Measurements from ENCODE around the gene ALS2CL. TPM values are rescaled to one million over a fixed set of nuclear protein-coding genes. Genes with fewer than 3 reads are reported as not detected.
A peak's percentile ranks its signal among the peaks of the same experiment; 100 is the strongest.

ALS2CL gene
- total and polyA plus RNA-seq, 8 donors, result 7.8 to 61.1 (median 14.2) TPM

GRCh38 chr3:46640927-46641326, 52.6 kb downstream of the ALS2CL start:
- H3K4me1 ChIP-seq, result no peaks in the 10 kb centered on the region
- no peak overlapping the region for H3K4me3 ChIP-seq
- H3K27me3 ChIP-seq, result no peaks in the 10 kb centered on the region
- WGBS, 2 donors, result 51 to 64% methylated on average over 3 of the region's 3 CpGs
- H3K27ac ChIP-seq, result no peak overlapping the region
- no peaks in the 10 kb centered on the region for H3K9me3 ChIP-seq
- ATAC-seq, result no peak
- DNase-seq, result no peak
- TF ChIP-seq CTCF (IDR thresholded peaks at IDR 0.05), result no peak
- intact Hi-C loops (cut with DNase I), result no loop called here
- no peaks in the 10 kb centered on the region for H3K36me3 ChIP-seq
- no peak for FAIRE-seq

- H3K27me3 ChIP-seq, result no peaks in the 10 kb centered on the region
- H3K4me1 ChIP-seq, result no peaks in the 10 kb centered on the region
- H3K36me3 ChIP-seq, result no peaks in the 10 kb centered on the region
- no peak overlapping the region for H3K27ac ChIP-seq
- no peak for DNase-seq
- no peak for ATAC-seq
- no peak for TF ChIP-seq CTCF (IDR thresholded peaks at IDR 0.05)
- no peaks in the 10 kb centered on the region for H3K9me3 ChIP-seq
- H3K4me3 ChIP-seq, result no peak overlapping the region
- intact Hi-C loops (cut with DNase I), result no loop called here
- no peak for FAIRE-seq
Observed at GRCh38 chr3:46639221-46639620, 54.3 kb downstream of the ALS2CL start.

- intact Hi-C loops (cut with DNase I), result no loop called here
- WGBS, 2 donors, result 62 to 67% methylated on average over 3 of the region's 3 CpGs
- peaks cover 0 to 3% (median 0%) of the 10 kb centered on the region in 3 donors for H3K4me1 ChIP-seq
- H3K27ac ChIP-seq, result no peak overlapping the region
- no peaks in the 10 kb centered on the region for H3K9me3 ChIP-seq
- no peak for DNase-seq
- no peak for TF ChIP-seq CTCF (IDR thresholded peaks at IDR 0.05)
- ATAC-seq, result no peak
- no peak overlapping the region for H3K4me3 ChIP-seq
- H3K36me3 ChIP-seq, result no peaks in the 10 kb centered on the region
- no peaks in the 10 kb centered on the region for H3K27me3 ChIP-seq
- FAIRE-seq, result no peak
Observed at GRCh38 chr3:46634856-46635255, 58.6 kb downstream of the ALS2CL start.

GRCh38 chr3:46632792-46633191, 60.7 kb downstream of the ALS2CL start:
- intact Hi-C loops (cut with DNase I), result no loop called here
- DNase-seq, result no peak
- peak in 1 of 4 donors; percentile 8 for ATAC-seq

More at GRCh38 chr3:46632792-46633191, 60.7 kb downstream of the ALS2CL start:
- 54 to 57% methylated on average over 1 of the region's 1 CpG for WGBS, 2 donors
- Histone ChIP-seq H3K9me3 (no peaks in the 10 kb centered on the region), H3K4me1 (peaks cover 0 to 3% (median 0%) of the 10 kb centered on the region in 3 donors), H3K27ac (no peak overlapping the region), H3K36me3 (no peaks in the 10 kb centered on the region), H3K27me3 (no peaks in the 10 kb centered on the region), H3K4me3 (no peak overlapping the region)
- FAIRE-seq, result no peak
- no peak for TF ChIP-seq CTCF (IDR thresholded peaks at IDR 0.05)

Data from pancreas (tissue), 10 donors.